SK-N-SH (cell line): ENCODE data around the gene NFIX. TPM values are rescaled to one million over a fixed set of nuclear protein-coding genes. Genes with fewer than 3 reads are reported as not detected.

Source experiments
- CTCF ChIA-PET: fragments of 300-600, 350-600 bp; formaldehyde crosslinking; extraction: SDS; loops from one replicate; lab custom pipeline; 2021; lab: Yijun Ruan, JAX
- POLR2A ChIA-PET: fragments of 350-600 bp; sonication (Branson Sonifier 250); formaldehyde crosslinking; extraction: SDS; loops from one replicate; lab custom pipeline; 2020; ENCODE audit warnings: antibody characterized with exemption, inconsistent platforms; lab: Yijun Ruan, JAX
- DNase-seq: peaks from one replicate; pipeline ENCODE4 v3.0.0; 2012
- H2AFZ ChIP-seq: fragments of 200-600 bp; sonication (generic); 2 replicates; pipeline ENCODE4 v1.8.1; 2016; ENCODE audit warnings: antibody characterized with exemption, mild to moderate bottlenecking, low read depth
- H3F3A ChIP-seq: fragments of 200-600 bp; sonication (generic); replicated peaks from 2 replicates; pipeline ENCODE3; 2016; ENCODE audit warnings: antibody characterized with exemption, mild to moderate bottlenecking; ENCODE audit not compliant: insufficient read depth
- H3K27ac ChIP-seq, 2 experiments: fragments of 200-500 bp in 1 of 2; fragments of 200-600 bp in 1 of 2; sonication (Bioruptor generic) in 1 of 2; sonication (generic), shearing (Covaris generic) in 1 of 2; 2 replicates each; pipeline versions ENCODE4 v1.5.1 to v1.6.1; 2014 to 2016; ENCODE audit warnings: low read depth in 2 of 2, inconsistent platforms in 1 of 2, low read length in 1 of 2, mild to moderate bottlenecking in 1 of 2, mixed read lengths in 1 of 2
- H3K27me3 ChIP-seq: fragments of 200-600 bp; sonication (generic), shearing (Covaris generic); 2 replicates; pipeline ENCODE4 v1.6.1; 2016; ENCODE audit warnings: mixed run types; ENCODE audit not compliant: insufficient read depth
- H3K36me3 ChIP-seq, 2 experiments: fragments of 200-500 bp in 1 of 2; fragments of 200-600 bp in 1 of 2; sonication (Bioruptor generic) in 1 of 2; sonication (generic) in 1 of 2; replicated peaks in 1 of 2; 2 replicates each; pipeline versions ENCODE3 to v1.5.1; 2014 to 2016; ENCODE audit warnings: low read length in 1 of 2, mild to moderate bottlenecking in 1 of 2; ENCODE audit not compliant: insufficient read depth in 2 of 2, control insufficient read depth in 1 of 2
- H3K4me1 ChIP-seq, 2 experiments: fragments of 200-500 bp in 1 of 2; fragments of 200-600 bp in 1 of 2; sonication (Bioruptor generic) in 1 of 2; sonication (generic), shearing (Covaris generic) in 1 of 2; 2 replicates each; pipeline versions ENCODE4 v1.5.1 to v1.6.1; 2014 to 2016; ENCODE audit warnings: low read depth in 1 of 2, low read length in 1 of 2, mixed run types in 1 of 2; ENCODE audit not compliant: insufficient read depth in 2 of 2, control insufficient read depth in 1 of 2
- H3K4me2 ChIP-seq: fragments of 200-600 bp; sonication (generic), shearing (Covaris generic); 2 replicates; pipeline ENCODE4 v1.6.1; 2017; ENCODE audit warnings: mixed run types
- H3K4me3 ChIP-seq, 2 experiments: fragments of 200-500 bp in 1 of 2; fragments of 200-600 bp in 1 of 2; sonication (Bioruptor generic) in 1 of 2; sonication (generic), shearing (Covaris generic) in 1 of 2; 2 replicates each; pipeline versions ENCODE4 v1.5.1 to v1.8.1; 2014 to 2016; ENCODE audit warnings: low read depth in 2 of 2, inconsistent platforms in 1 of 2, low read length in 1 of 2, mild to moderate bottlenecking in 1 of 2, mixed read lengths in 1 of 2, moderate library complexity in 1 of 2
- H3K79me2 ChIP-seq: fragments of 200-600 bp; sonication (generic); 2 replicates; pipeline ENCODE4 v1.8.1; 2017; ENCODE audit warnings: mild to moderate bottlenecking; ENCODE audit not compliant: insufficient read depth
- H3K9ac ChIP-seq: fragments of 200-600 bp; sonication (generic); 2 replicates; pipeline ENCODE4 v1.6.1; 2017; ENCODE audit warnings: mixed run types
- H3K9me2 ChIP-seq: fragments of 200-600 bp; sonication (generic); 2 replicates; pipeline ENCODE4 v1.6.1; 2017; ENCODE audit warnings: mixed run types
- H3K9me3 ChIP-seq: fragments of 200-600 bp; sonication (generic); 2 replicates; pipeline ENCODE4 v1.6.1; 2017; ENCODE audit warnings: mixed run types, mild to moderate bottlenecking, moderate library complexity
- H4K20me1 ChIP-seq: fragments of 200-600 bp; sonication (generic); 2 replicates; pipeline ENCODE4 v1.6.1; 2017; ENCODE audit warnings: mild to moderate bottlenecking, mixed run types; ENCODE audit not compliant: insufficient read depth
- CHD2 ChIP-seq: fragments of 150-350 bp; IDR thresholded peaks from 2 replicates; pipeline ENCODE4 v1.6.1; 2018; ENCODE audit warnings: low read length; ENCODE audit not compliant: partially characterized antibody
- EP300 ChIP-seq, 2 experiments: IDR thresholded peaks; 2 replicates each; pipeline versions ENCODE4 v1.4.0 to v1.6.1; 2012; ENCODE audit warnings: borderline replicate concordance in 1 of 2, low read depth in 1 of 2, low read length in 1 of 2
- FOSL2 ChIP-seq: IDR thresholded peaks from 2 replicates; pipeline ENCODE4 v1.4.0; 2012; ENCODE audit warnings: low read depth, mild to moderate bottlenecking, moderate library complexity, borderline replicate concordance
- FOXJ3 ChIP-seq: sonication (generic); formaldehyde crosslinking; IDR thresholded peaks from 2 replicates; pipeline ENCODE4 v1.5.1; 2020; ENCODE audit warnings: mild to moderate bottlenecking, missing genetic modification reagents
- JUND ChIP-seq: IDR thresholded peaks from 2 replicates; pipeline ENCODE4 v1.4.0; 2012
- MAX ChIP-seq: IDR thresholded peaks from 2 replicates; pipeline ENCODE4 v1.4.0; 2012; ENCODE audit warnings: low read depth
- MXI1 ChIP-seq: IDR thresholded peaks from 2 replicates; pipeline ENCODE4 v1.6.1; 2012; ENCODE audit warnings: mild to moderate bottlenecking, low read depth, low read length, improper control_type of control experiment
- NFIC ChIP-seq: IDR thresholded peaks from 2 replicates; pipeline ENCODE4 v1.4.0; 2012; ENCODE audit warnings: borderline replicate concordance
- PBX3 ChIP-seq: IDR thresholded peaks from 2 replicates; pipeline ENCODE4; 2012
- POLR2AphosphoS5 ChIP-seq: IDR thresholded peaks from 2 replicates; pipeline ENCODE4 v1.6.1; 2012; ENCODE audit warnings: low read depth, low read length
- RAD21 ChIP-seq: IDR thresholded peaks from 2 replicates; pipeline ENCODE4 v1.6.1; 2012; ENCODE audit warnings: mild to moderate bottlenecking, low read length
- RCOR1 ChIP-seq: fragments of 150-350 bp; IDR thresholded peaks from 2 replicates; pipeline ENCODE4 v1.6.1; 2017; ENCODE audit warnings: antibody characterized with exemption, low read length
- REST ChIP-seq: IDR thresholded peaks from 2 replicates; pipeline ENCODE4 v1.6.1; 2012; ENCODE audit warnings: mild to moderate bottlenecking, low read depth, low read length, moderate library complexity
- RFX5 ChIP-seq: IDR thresholded peaks from 2 replicates; pipeline ENCODE4 v1.6.1; 2012; ENCODE audit warnings: mild to moderate bottlenecking, improper control_type of control experiment, low read length
- SIN3A ChIP-seq: IDR thresholded peaks from 2 replicates; pipeline ENCODE4 v1.6.1; 2012; ENCODE audit warnings: low read depth, mild to moderate bottlenecking, low read length, moderate library complexity, borderline replicate concordance
- SMC3 ChIP-seq: IDR thresholded peaks from 2 replicates; pipeline ENCODE4 v1.6.1; 2012; ENCODE audit warnings: low read depth, low read length, improper control_type of control experiment
- TAF1 ChIP-seq: IDR thresholded peaks from 2 replicates; pipeline ENCODE4 v1.6.1; 2012; ENCODE audit warnings: low read depth, mild to moderate bottlenecking, low read length, moderate library complexity, borderline replicate concordance
- TCF12 ChIP-seq: IDR thresholded peaks from 2 replicates; pipeline ENCODE4 v1.4.0; 2012
- TEAD4 ChIP-seq: IDR thresholded peaks from 2 replicates; pipeline ENCODE4 v1.4.0; 2012; ENCODE audit warnings: mild to moderate bottlenecking, borderline replicate concordance; ENCODE audit not compliant: insufficient read depth
- USF2 ChIP-seq: fragments of 150-350 bp; IDR thresholded peaks from 2 replicates; pipeline ENCODE4 v1.6.1; 2017; ENCODE audit warnings: antibody characterized with exemption, low read length, low read depth, borderline replicate concordance
- YY1 ChIP-seq: IDR thresholded peaks from 2 replicates; pipeline ENCODE4 v1.4.0; 2012; ENCODE audit warnings: low read depth, mild to moderate bottlenecking
- WGBS: methylation state at CpG from one replicate; pipeline ENCODE4 v1.1.6; 2017; ENCODE audit warnings: low lambda C conversion rate; 5-methylcytosine and 5-hydroxymethylcytosine counted together
- polyA plus RNA-seq, 3 experiments: library from polyadenylated mRNA; depleted of rRNA; stranded (reverse); fragments of >200 nt; gene quantifications; 2 replicates each; pipeline ENCODE4 v1.2.3, GENCODE V29; 2012

The NFIX gene
- polyA plus RNA-seq, 1 of the 3 experiments (the other 2 are of a cell fraction), result 14.8 TPM

GRCh38 chr19:13055213-13056051 lies 60.2 kb downstream of the NFIX start (continued):
- TF ChIP-seq RCOR1 (0 out of 2 replicates have a peak, but pooled peaks have one; percentile 21), POLR2AphosphoS5 (peak; percentile 33; the same call in 1 of the 2 replicates), YY1 (no peak), TAF1 (peak; percentile 21; the same call in 1 of the 2 replicates)

GRCh38 chr19:13056052-13056660 lies 60.9 kb downstream of the NFIX start:
- Histone ChIP-seq H3K36me3 (no peaks in the 10 kb centered on the region), H3K27me3 (no peaks in the 10 kb centered on the region), H3K79me2 (peaks cover 53% of the 10 kb centered on the region; the same call in 1 of the 2 replicates), H3K4me2 (peak overlapping the region; percentile 88), H3K4me1 (peaks cover 85 to 99% of the 10 kb centered on the region in 2 experiments), H3F3A (peaks cover 36% of the 10 kb centered on the region), H2AFZ (no peak overlapping the region), H3K9me3 (no peaks in the 10 kb centered on the region), H3K27ac (peak overlapping the region; percentile 100), H4K20me1 (no peaks in the 10 kb centered on the region), H3K4me3 (peak overlapping the region in 1 of 2 experiments; percentile 47; a peak in 3 of 4 replicates), H3K9ac (peak overlapping the region; percentile 93), H3K9me2 (no peaks in the 10 kb centered on the region)
- POLR2A ChIA-PET, result interaction anchor here (1.1 to 2.5 kb wide), 5 partner anchors 21 to 81 kb away, joined by 4 to 11 read pairs (median 4); no protein-coding TSS in a partner anchor
- DNase-seq, result peak; percentile 85
- CTCF ChIA-PET, result interaction anchor here (0.6 to 35.2 kb wide), 10 partner anchors 9 to 1350 kb away, joined by 3 to 506 read pairs (median 36); partner anchors contain the start of gene DAND5
- WGBS, result 24% methylated on average over 10 of the region's 17 CpGs
- TF ChIP-seq MAX, result peak; percentile 74; the same call in 1 of the 2 replicates
- no peak for TF ChIP-seq TEAD4
- peak; percentile 30; the same call in 1 of the 2 replicates for TF ChIP-seq REST
- TF ChIP-seq PBX3, result 0 out of 2 replicates have a peak, but pooled peaks have one; percentile 34
- TF ChIP-seq EP300 (IDR thresholded peaks at IDR 0.05; ENCODE audit: borderline replicate concordance in 1 of 2, low read depth in 1 of 2, low read length in 1 of 2), result peak in 1 of 2 experiments; percentile 74; a peak in 1 of 4 replicates
- no peak for TF ChIP-seq RFX5
- TF ChIP-seq TCF12, result peak; percentile 83; the same call in 1 of the 2 replicates
- TF ChIP-seq USF2, result no peak
- TF ChIP-seq CHD2, result no peak
- peak; percentile 30; the same call in 1 of the 2 replicates for TF ChIP-seq RCOR1
- 0 out of 2 replicates have a peak, but pooled peaks have one; percentile 7 for TF ChIP-seq SMC3
- TF ChIP-seq TAF1, result peak; percentile 57; the same call in 1 of the 2 replicates
- TF ChIP-seq SIN3A, result 0 out of 2 replicates have a peak, but pooled peaks have one; percentile 54
- peak; percentile 85 for TF ChIP-seq NFIC
- peak; percentile 26; the same call in 1 of the 2 replicates for TF ChIP-seq MXI1
- TF ChIP-seq RAD21, result no peak
- peak; percentile 88 for TF ChIP-seq POLR2AphosphoS5
- no peak for TF ChIP-seq FOXJ3 (CRISPR knock-in tag)
- TF ChIP-seq JUND, result peak; percentile 56; the same call in 1 of the 2 replicates
- no peak for TF ChIP-seq YY1
- peak; percentile 56; the same call in 1 of the 2 replicates for TF ChIP-seq FOSL2
